K562 (cell line): ENCODE results near the gene CDCP1. TPM values are rescaled to one million over a fixed set of nuclear protein-coding genes. Genes with fewer than 3 reads are reported as not detected.
A peak's percentile ranks its signal among the peaks of the same experiment; 100 is the strongest.

Source experiments
- ATAC-seq: fragments of 200-7000 bp; cut with Tn5 transposase; 3 replicates; pipeline ENCODE4 v1.9.1; 2020; ENCODE audit warnings: moderate library complexity
- BruUV-seq: library from RNA; stranded (reverse); fragments of 400-500 nt; replicated peaks from 2 replicates; lab custom pipeline; 2021; lab: Mats Ljungman, UMichigan
- CTCF ChIA-PET: fragments of 300-600 bp; formaldehyde crosslinking; extraction: SDS; loops from one replicate; lab custom pipeline; 2021; ENCODE audit warnings: low intra/inter-chr PET ratio; lab: Yijun Ruan, JAX
- POLR2A ChIA-PET: fragments of 300-600, 350-650 bp; sonication (Branson Sonifier 250); formaldehyde crosslinking; extraction: SDS; loops from one replicate; lab custom pipeline; 2021; ENCODE audit warnings: antibody characterized with exemption, inconsistent platforms; lab: Yijun Ruan, JAX
- DNase-seq, 4 experiments: peaks; one replicate each; pipeline versions ENCODE4 v3.0.0 to v3.0.0-alpha.2; 2011 to 2018; ENCODE audit warnings: low spot score in 3 of 4, mixed read lengths in 3 of 4; ENCODE audit errors: extremely low read depth in 1 of 4
- FAIRE-seq: peaks from 2 replicates; lab custom pipeline; 2011; peaks lifted over from hg19 to GRCh38; lab: Jason Lieb, UNC
- H2AFZ ChIP-seq: 2 replicates; pipeline ENCODE4 v1.6.0; 2011; ENCODE audit warnings: low read depth, low read length, control low read depth, inconsistent platforms
- H3K27ac ChIP-seq: fragments of 200-600 bp; 3 replicates; pipeline ENCODE4 v1.8.0; 2011; ENCODE audit warnings: low read depth, mild to moderate bottlenecking, control low read depth, inconsistent platforms, low read length, moderate library complexity, mixed read lengths; ENCODE audit errors: extremely low read depth
- H3K27me3 ChIP-seq, 2 experiments: fragments of 300-600 bp in 1 of 2; 2 replicates in 1 of 2; 3 replicates in 1 of 2; pipeline versions ENCODE4 v1.6.0 to v1.8.0; 2011; ENCODE audit warnings: inconsistent platforms in 2 of 2, low read length in 2 of 2, mild to moderate bottlenecking in 1 of 2, mixed read lengths in 1 of 2, moderate library complexity in 1 of 2; ENCODE audit not compliant: control insufficient read depth in 2 of 2, insufficient read depth in 2 of 2
- H3K36me3 ChIP-seq: fragments of 300-600 bp; 3 replicates; pipeline ENCODE4 v1.8.0; 2011; ENCODE audit warnings: mild to moderate bottlenecking, low read length, inconsistent platforms; ENCODE audit not compliant: control insufficient read depth, insufficient read depth
- H3K4me1 ChIP-seq, 2 experiments: fragments of 200-600 bp in 1 of 2; replicated peaks in 1 of 2; 2 replicates in 1 of 2; 3 replicates in 1 of 2; pipeline versions ENCODE4 v1.5.1 to v1.8.0; 2011; ENCODE audit warnings: inconsistent platforms in 2 of 2, low read length in 2 of 2, mild to moderate bottlenecking in 1 of 2, mixed read lengths in 1 of 2, moderate library complexity in 1 of 2; ENCODE audit not compliant: control insufficient read depth in 2 of 2, insufficient read depth in 2 of 2
- H3K4me2 ChIP-seq: 2 replicates; pipeline ENCODE4 v1.6.1; 2011; ENCODE audit warnings: low read length, control low read depth, inconsistent platforms, mixed read lengths; ENCODE audit not compliant: insufficient read depth
- H3K4me3 ChIP-seq: fragments of 200-600 bp; sonication (generic), shearing (Covaris generic); 2 replicates; pipeline ENCODE4 v1.5.1; 2016; ENCODE audit warnings: control low read depth, inconsistent platforms
- H3K79me2 ChIP-seq: fragments of 200-600 bp; 3 replicates; pipeline ENCODE4 v1.8.0; 2011; ENCODE audit warnings: low read length, inconsistent platforms; ENCODE audit not compliant: control insufficient read depth, insufficient read depth
- H3K9ac ChIP-seq, 2 experiments: 2 replicates each; pipeline versions ENCODE4 v1.6.0 to v1.6.1; 2011; ENCODE audit warnings: low read depth in 2 of 2, low read length in 2 of 2, control low read depth in 1 of 2, inconsistent platforms in 1 of 2, mild to moderate bottlenecking in 1 of 2, mixed read lengths in 1 of 2; ENCODE audit not compliant: insufficient read depth in 1 of 2
- H3K9me1 ChIP-seq: one replicate; pipeline ENCODE4 v1.6.0; 2011; ENCODE audit warnings: inconsistent platforms, mild to moderate bottlenecking, low read length, moderate library complexity; ENCODE audit not compliant: control insufficient read depth, insufficient read depth
- H3K9me3 ChIP-seq: replicated peaks from 2 replicates; pipeline ENCODE4 v1.5.1; 2011; ENCODE audit warnings: low read depth, low read length, inconsistent platforms; ENCODE audit not compliant: control insufficient read depth, insufficient read depth
- H4K20me1 ChIP-seq: replicated peaks from 2 replicates; pipeline ENCODE4 v1.6.1; 2011; ENCODE audit warnings: low read length, inconsistent platforms, mixed read lengths; ENCODE audit not compliant: control insufficient read depth, insufficient read depth
- KDM1A ChIP-seq, 2 experiments: fragments of 450-650 bp; IDR thresholded peaks; 2 replicates each; pipeline ENCODE4 v1.6.1; 2016; ENCODE audit warnings: mild to moderate bottlenecking in 2 of 2
- MAFK ChIP-seq: IDR thresholded peaks from 2 replicates; pipeline ENCODE4 v1.6.1; 2011; ENCODE audit warnings: low read length, improper control_type of control experiment
- MECOM ChIP-seq: fragments of 250-450 bp; sonication (Bioruptor Pico); IDR thresholded peaks from 2 replicates; pipeline ENCODE4 v1.8.0; 2022; ENCODE audit warnings: inconsistent platforms
- NFYB ChIP-seq: IDR thresholded peaks from 2 replicates; pipeline ENCODE4 v1.6.1; 2011; ENCODE audit warnings: mild to moderate bottlenecking, moderate library complexity; ENCODE audit not compliant: insufficient read length; ENCODE audit errors: extremely low read depth
- NRF1 ChIP-seq, 2 experiments: fragments of 450-650 bp; IDR thresholded peaks in 1 of 2; conservative IDR thresholded peaks in 1 of 2; 2 replicates each; pipeline ENCODE4 v1.6.1; 2014; ENCODE audit warnings: mild to moderate bottlenecking in 2 of 2
- XRCC3 ChIP-seq: fragments of 450-650 bp; IDR thresholded peaks from 2 replicates; pipeline ENCODE4 v1.6.1; 2017; ENCODE audit warnings: mild to moderate bottlenecking, moderate library complexity
- ZNF3 ChIP-seq: fragments of 250-450 bp; sonication (Bioruptor Pico); IDR thresholded peaks from 2 replicates; pipeline ENCODE4 v1.5.0; 2021; ENCODE audit warnings: mild to moderate bottlenecking, moderate library complexity
- WGBS: fragments of 100-300 bp; shearing (Covaris generic); methylation state at CpG from one replicate; pipeline ENCODE4 v1.1.6; 2016; ENCODE audit warnings: low coverage, mixed read lengths; ENCODE audit not compliant: insufficient coverage; ENCODE audit errors: missing lambda C conversion rate; 5-methylcytosine and 5-hydroxymethylcytosine counted together
- in situ Hi-C: fragments of 300-500 bp; cut with MboI; formaldehyde crosslinking; loops from 4 replicates; pipeline ENCODE4 v1.15.0; 2018; ENCODE audit warnings: inconsistent platforms, mixed read lengths
- intact Hi-C: fragments of 100-400 bp; cut with micrococcal nuclease; formaldehyde crosslinking; loops from 2 replicates; pipeline ENCODE4 v1.14.2; 2022
- polyA plus RNA-seq, 8 experiments: library from polyadenylated mRNA; depleted of rRNA in 4 of 8; stranded (reverse) in 5 of 8; unstranded in 3 of 8; fragments of >200 nt; fragmentation: Nextera tagmentation in 2 of 8; fragmentation: Illumina TruSeq in 1 of 8; extraction: Ambion mirVana in 2 of 8; extraction: Trizol in 1 of 8; gene quantifications; 2 replicates each; pipeline versions ENCODE4 v1.2.1 to v1.2.3, GENCODE V29; 2011 to 2014; ENCODE audit warnings: inconsistent platforms in 1 of 8, missing spikeins in 1 of 8
- total RNA-seq, 7 experiments: library from RNA; depleted of rRNA in 6 of 7; stranded (reverse); fragments of >200 nt in 6 of 7; fragmentation: Illumina TruSeq in 2 of 7; extraction: Trizol in 2 of 7; gene quantifications; 2 replicates each; pipeline versions ENCODE4 v1.2.1 to v1.2.3, GENCODE V29; 2011 to 2021; ENCODE audit warnings: low replicate concordance in 1 of 7
- TF ChIP-seq, protein P1 (sequence below): fragments of 250-450 bp; sonication (Bioruptor Pico); IDR thresholded peaks from 2 replicates; pipeline ENCODE4 v1.5.1; 2021; ENCODE audit warnings: mild to moderate bottlenecking
- TF ChIP-seq, protein P2 (sequence below): sonication (generic); formaldehyde crosslinking; IDR thresholded peaks from 2 replicates; pipeline ENCODE4 v1.8.0; 2023; ENCODE audit warnings: missing genetic modification reagents, mild to moderate bottlenecking, borderline replicate concordance
- TF ChIP-seq, protein P3 (sequence below): IDR thresholded peaks from 3 replicates; pipeline ENCODE4 v1.6.1; 2011; ENCODE audit warnings: borderline replicate concordance, mild to moderate bottlenecking; ENCODE audit not compliant: insufficient read length, insufficient read depth
- TF ChIP-seq, protein P4 (sequence below): fragments of 200-800 bp; sonication (Bioruptor generic); IDR thresholded peaks from 2 replicates; pipeline ENCODE4 v1.6.1; 2017; ENCODE audit warnings: missing genetic modification characterization, missing compliant biosample characterization

Gene CDCP1
- total and polyA plus RNA-seq, 9 of the 15 experiments (the other 6 are each of a cell fraction or from before 2014, with no cell fraction given), result 3.9 to 16.4 (median 5.2) TPM

DNA sequence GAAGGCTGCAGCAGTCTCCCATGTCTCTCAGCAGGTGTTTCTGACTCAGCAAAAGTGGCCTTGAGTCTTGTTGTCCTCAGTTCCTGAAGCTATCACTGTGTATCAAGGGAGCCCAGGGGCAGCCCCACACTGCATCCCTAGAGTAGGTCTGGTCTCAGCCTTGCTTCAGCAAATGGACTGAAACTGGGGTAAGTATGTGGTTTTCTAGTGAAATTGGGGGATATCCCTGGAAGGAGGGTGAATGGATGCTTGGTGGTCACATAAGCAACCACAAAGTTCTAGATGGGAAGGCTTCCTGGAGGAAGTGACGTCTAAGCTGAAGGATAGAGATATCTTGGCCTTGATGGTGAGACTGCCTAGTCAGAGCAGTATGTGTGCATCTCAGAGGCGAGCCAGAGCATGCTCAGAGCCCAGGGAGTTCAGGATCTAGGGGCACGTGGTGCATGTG is 41.5 kb upstream of the CDCP1 start (continued):
- no peak for TF ChIP-seq ZNF3 (CRISPR knock-in tag)
- 0 out of 4 replicates have a peak, but pooled peaks of 1 of the 2 experiments have one; percentile 25 for TF ChIP-seq KDM1A (IDR thresholded peaks at IDR 0.05)
- TF ChIP-seq NRF1 (conservative IDR thresholded peaks at IDR 0.05 in 1 of 2, IDR thresholded peaks at IDR 0.05 in 1 of 2), result peak; percentile 59 to 70; a peak in 3 of 4 replicates
- TF ChIP-seq MAFK, result peak; percentile 45
- TF ChIP-seq, protein P1, sequence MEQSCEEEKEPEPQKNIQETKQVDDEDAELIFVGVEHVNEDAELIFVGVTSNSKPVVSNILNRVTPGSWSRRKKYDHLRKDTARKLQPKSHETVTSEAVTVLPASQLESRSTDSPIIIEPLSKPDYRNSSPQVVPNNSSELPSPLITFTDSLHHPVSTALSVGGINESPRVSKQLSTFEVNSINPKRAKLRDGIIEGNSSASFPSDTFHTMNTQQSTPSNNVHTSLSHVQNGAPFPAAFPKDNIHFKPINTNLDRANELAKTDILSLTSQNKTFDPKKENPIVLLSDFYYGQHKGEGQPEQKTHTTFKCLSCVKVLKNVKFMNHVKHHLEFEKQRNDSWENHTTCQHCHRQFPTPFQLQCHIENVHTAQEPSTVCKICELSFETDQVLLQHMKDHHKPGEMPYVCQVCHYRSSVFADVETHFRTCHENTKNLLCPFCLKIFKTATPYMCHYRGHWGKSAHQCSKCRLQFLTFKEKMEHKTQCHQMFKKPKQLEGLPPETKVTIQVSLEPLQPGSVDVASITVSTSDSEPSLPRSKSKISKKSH (CRISPR knock-in tag), result no peak
- no peak for TF ChIP-seq NFYB

DNA sequence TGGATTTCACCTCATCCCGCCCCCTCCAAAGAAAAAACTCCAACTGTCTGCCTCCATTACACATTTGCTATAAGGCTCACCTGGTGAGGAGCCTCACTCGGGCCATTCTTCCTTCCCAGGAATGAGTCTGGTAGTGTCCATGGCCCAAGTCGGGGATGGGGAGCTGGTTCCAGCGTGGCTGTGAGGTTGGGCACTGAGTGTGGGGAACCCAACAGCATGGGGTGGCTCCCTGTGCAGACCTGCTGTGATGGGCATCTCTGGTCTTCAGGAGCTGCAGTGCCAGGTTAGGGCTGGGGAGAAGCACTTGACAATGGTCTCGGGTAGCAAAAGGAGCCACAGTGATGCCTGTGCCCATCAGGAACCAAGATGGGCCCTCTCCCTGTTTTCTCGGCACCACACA is 40.7 kb upstream of the CDCP1 start:
- POLR2A ChIA-PET, result interaction anchor here (1.0 kb wide), 1 partner anchor 17 kb away, joined by 3 read pairs; no protein-coding TSS in a partner anchor
- BruUV-seq, result no TSS peak
- CTCF ChIA-PET, result no interaction called here
- in situ Hi-C loops (no loop called here), intact Hi-C loops (no loop called here)
- DNase-seq (no peak), FAIRE-seq (no peak), ATAC-seq (no peak)
- Histone ChIP-seq H3K27ac (no peak overlapping the region), H4K20me1 (no peaks in the 10 kb centered on the region), H3K36me3 (no peaks in the 10 kb centered on the region), H3K9me1 (peaks cover 6% of the 10 kb centered on the region), H2AFZ (no peak overlapping the region), H3K4me1 (peaks cover 17 to 35% of the 10 kb centered on the region in 2 experiments), H3K9ac (0 out of 4 replicates have a peak overlapping the region, but pooled peaks of 1 of the 2 experiments have one; percentile 41), H3K4me3 (no peak overlapping the region), H3K9me3 (no peaks in the 10 kb centered on the region), H3K27me3 (no peaks in the 10 kb centered on the region), H3K4me2 (no peak overlapping the region), H3K79me2 (no peaks in the 10 kb centered on the region)
- 59% methylated on average over 6 of the region's 6 CpGs for WGBS
- TF ChIP-seq MECOM, result no peak
- TF ChIP-seq, protein P2, sequence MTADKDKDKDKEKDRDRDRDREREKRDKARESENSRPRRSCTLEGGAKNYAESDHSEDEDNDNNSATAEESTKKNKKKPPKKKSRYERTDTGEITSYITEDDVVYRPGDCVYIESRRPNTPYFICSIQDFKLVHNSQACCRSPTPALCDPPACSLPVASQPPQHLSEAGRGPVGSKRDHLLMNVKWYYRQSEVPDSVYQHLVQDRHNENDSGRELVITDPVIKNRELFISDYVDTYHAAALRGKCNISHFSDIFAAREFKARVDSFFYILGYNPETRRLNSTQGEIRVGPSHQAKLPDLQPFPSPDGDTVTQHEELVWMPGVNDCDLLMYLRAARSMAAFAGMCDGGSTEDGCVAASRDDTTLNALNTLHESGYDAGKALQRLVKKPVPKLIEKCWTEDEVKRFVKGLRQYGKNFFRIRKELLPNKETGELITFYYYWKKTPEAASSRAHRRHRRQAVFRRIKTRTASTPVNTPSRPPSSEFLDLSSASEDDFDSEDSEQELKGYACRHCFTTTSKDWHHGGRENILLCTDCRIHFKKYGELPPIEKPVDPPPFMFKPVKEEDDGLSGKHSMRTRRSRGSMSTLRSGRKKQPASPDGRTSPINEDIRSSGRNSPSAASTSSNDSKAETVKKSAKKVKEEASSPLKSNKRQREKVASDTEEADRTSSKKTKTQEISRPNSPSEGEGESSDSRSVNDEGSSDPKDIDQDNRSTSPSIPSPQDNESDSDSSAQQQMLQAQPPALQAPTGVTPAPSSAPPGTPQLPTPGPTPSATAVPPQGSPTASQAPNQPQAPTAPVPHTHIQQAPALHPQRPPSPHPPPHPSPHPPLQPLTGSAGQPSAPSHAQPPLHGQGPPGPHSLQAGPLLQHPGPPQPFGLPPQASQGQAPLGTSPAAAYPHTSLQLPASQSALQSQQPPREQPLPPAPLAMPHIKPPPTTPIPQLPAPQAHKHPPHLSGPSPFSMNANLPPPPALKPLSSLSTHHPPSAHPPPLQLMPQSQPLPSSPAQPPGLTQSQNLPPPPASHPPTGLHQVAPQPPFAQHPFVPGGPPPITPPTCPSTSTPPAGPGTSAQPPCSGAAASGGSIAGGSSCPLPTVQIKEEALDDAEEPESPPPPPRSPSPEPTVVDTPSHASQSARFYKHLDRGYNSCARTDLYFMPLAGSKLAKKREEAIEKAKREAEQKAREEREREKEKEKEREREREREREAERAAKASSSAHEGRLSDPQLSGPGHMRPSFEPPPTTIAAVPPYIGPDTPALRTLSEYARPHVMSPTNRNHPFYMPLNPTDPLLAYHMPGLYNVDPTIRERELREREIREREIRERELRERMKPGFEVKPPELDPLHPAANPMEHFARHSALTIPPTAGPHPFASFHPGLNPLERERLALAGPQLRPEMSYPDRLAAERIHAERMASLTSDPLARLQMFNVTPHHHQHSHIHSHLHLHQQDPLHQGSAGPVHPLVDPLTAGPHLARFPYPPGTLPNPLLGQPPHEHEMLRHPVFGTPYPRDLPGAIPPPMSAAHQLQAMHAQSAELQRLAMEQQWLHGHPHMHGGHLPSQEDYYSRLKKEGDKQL, result no peak
- TF ChIP-seq, protein P3, sequence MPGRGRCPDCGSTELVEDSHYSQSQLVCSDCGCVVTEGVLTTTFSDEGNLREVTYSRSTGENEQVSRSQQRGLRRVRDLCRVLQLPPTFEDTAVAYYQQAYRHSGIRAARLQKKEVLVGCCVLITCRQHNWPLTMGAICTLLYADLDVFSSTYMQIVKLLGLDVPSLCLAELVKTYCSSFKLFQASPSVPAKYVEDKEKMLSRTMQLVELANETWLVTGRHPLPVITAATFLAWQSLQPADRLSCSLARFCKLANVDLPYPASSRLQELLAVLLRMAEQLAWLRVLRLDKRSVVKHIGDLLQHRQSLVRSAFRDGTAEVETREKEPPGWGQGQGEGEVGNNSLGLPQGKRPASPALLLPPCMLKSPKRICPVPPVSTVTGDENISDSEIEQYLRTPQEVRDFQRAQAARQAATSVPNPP, result no peak
- TF ChIP-seq, protein P4, sequence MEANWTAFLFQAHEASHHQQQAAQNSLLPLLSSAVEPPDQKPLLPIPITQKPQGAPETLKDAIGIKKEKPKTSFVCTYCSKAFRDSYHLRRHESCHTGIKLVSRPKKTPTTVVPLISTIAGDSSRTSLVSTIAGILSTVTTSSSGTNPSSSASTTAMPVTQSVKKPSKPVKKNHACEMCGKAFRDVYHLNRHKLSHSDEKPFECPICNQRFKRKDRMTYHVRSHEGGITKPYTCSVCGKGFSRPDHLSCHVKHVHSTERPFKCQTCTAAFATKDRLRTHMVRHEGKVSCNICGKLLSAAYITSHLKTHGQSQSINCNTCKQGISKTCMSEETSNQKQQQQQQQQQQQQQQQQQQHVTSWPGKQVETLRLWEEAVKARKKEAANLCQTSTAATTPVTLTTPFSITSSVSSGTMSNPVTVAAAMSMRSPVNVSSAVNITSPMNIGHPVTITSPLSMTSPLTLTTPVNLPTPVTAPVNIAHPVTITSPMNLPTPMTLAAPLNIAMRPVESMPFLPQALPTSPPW (CRISPR knock-in tag), result no peak
- no peak for TF ChIP-seq XRCC3
